Hepatic stellate cell (primary cell): ENCODE data around the gene FAM89B.
"Not testable (repeated sequence)": the region's sequence is repeated elsewhere in the genome, so short reads cannot be mapped to it uniquely, and the experiment has no call there.

Experiments
- DNase-seq: peaks from one replicate; pipeline ENCODE4 v3.0.0; 2011; ENCODE audit warnings: low spot score

FAM89B gene

GRCh38 chr11:65556470-65557279 is 15.7 kb upstream of the FAM89B start:
- no peak for DNase-seq

DNA sequence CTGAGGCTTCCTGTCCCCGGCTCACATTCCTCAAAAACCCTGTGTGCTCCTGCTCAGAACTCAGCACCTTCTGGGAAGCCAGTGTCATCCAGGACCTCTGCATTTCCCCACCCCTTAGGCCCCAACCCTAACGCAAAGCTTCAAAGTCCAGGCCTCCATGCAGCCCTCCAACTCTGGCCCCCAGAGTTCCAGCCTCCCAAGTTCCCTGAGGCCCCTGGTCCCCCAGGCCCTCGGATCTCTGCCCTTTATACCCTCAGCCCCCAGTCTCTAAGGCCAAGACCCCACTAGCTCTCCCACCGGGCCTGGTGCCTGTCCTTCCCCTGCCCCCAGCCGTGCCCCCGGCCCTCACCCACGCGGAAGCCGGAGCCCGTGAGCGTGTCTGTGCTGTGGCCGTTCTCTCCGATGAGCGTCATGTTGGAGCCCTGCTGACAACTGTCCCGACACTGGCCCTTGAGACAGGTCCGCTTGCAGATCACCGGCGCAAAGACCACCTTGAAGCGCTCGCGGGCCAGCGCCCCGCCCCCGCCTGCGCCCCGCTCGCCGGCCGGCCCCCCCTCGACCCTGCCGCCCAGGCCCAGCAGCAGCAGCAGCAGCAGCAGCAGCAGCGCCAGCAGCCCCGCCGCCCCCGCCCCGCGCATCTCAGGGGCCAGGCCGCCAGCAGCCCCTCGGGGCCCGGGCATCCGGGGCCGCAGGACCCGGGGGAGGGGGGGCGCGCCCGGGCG is 14.9 kb upstream of the FAM89B start:
- DNase-seq: no peak

DNA sequence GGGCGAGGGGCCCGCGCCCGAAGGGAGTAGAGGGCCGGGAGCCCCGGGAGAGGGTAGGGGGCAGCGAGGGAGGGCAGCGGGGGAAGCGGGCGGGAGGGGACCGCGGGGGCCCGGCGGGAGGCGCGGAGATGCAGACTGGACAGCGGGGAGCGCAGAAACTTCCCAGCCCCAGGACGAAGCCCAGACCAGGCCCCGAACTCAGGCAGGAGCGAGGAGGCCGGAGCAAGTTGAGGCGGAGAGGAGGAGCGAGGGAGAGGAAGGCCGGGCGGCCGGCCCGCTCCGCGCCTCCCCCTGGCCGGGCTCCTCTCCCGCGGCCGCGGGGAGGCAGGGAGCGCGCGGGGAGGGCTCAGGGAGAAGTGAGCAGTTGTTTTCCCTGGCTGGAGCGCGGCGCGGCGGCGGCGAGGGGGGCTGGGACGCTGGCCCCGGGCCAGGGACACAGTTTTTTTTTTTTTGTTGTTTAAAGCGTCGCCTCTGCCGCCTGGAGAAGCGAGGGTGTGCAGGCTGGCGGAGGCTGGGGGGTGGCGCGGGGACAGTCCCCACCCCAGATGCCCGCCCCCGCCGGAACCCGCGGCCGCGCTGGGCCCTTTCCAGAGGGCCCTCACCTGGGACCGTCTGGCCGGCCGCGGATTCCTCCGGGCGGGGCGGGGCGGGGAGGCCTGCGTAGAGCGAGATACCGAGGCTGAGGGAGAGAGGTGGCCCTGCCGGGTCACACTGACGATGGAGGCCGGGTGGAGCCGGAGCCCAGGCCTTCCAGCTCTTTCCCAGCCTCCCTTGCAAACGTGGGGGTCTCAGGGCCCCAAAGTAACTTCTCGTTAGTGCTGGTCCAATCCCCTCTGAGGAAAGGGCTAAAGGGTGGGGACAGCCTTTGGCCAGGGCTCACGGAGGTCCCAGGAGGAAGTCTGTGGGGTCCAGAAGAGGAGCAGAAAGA is 14.1 kb upstream of the FAM89B start, which contains the start of gene LTBP3:
TSS of gene LTBP3 (minus strand) at position 358 of the 928 bp plus-strand sequence. CDS start 400 bp downstream, outside the sequence.
- DNase-seq: peak; percentile 93

GRCh38 chr11:65558930-65559509 is 13.3 kb upstream of the FAM89B start:
- no peak for DNase-seq

GRCh38 chr11:65559535-65559934 is 12.8 kb upstream of the FAM89B start:
- DNase-seq: no peak

DNA sequence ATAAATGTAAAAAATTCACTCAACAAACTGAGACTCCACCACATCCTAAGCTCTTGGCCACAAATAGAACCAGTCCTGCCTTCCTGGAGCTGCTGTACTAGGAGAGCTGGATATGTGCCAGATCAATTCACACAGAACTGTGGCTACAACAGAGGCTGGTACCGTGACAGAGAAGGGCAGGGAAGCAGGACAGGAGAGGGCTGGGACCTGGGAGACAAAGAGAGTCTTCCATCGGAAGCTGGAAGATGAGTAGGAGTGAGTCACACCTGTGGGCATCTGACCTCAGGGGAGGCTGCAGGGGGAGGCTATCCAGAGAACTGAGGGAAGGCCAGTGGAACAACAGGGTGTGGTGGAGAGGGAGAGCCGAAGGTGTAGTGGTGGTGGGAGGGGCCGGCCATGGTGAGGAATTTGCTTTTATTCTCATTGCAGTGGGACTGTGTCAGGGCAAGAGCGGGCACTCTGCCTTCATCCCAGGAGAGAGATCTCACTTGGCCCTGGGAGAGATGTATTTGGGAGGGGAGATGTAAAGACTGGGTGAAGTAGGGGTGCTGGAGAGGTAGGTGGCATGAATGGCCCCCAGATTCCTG is 12.3 kb upstream of the FAM89B start:
- peak; percentile 53 for DNase-seq

- peak; percentile 71 for DNase-seq
These were observed 11.6 kb upstream of the FAM89B start for GRCh38 chr11:65560555-65561418.

- DNase-seq: no peak
These were observed 10.3 kb upstream of the FAM89B start for GRCh38 chr11:65562020-65562419.

- DNase-seq: no peak
These were observed 9.6 kb upstream of the FAM89B start for GRCh38 chr11:65562788-65563187.

DNA sequence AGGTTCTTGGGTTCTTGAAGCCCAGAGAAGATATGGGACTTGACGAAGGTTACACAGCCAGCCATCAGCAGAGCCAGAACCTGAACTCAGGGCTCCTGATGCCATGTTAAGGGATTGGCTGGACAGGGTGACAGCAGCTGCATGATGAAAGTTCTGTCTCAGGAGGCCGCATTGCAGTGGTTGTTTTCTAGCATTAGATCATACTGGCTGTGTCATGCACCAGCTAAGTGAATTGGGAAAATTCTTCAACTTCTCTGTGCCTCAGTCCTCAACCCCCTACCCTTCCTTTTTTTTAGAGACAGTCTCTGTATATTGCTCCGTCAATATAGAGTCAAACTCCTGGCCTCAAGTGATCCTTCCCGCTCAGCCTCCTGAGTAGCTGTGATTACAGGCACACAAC is 8.7 kb upstream of the FAM89B start:
- no peak for DNase-seq

- DNase-seq: not testable (repeated sequence)
These were observed 7.3 kb upstream of the FAM89B start for GRCh38 chr11:65564879-65565559.

DNA sequence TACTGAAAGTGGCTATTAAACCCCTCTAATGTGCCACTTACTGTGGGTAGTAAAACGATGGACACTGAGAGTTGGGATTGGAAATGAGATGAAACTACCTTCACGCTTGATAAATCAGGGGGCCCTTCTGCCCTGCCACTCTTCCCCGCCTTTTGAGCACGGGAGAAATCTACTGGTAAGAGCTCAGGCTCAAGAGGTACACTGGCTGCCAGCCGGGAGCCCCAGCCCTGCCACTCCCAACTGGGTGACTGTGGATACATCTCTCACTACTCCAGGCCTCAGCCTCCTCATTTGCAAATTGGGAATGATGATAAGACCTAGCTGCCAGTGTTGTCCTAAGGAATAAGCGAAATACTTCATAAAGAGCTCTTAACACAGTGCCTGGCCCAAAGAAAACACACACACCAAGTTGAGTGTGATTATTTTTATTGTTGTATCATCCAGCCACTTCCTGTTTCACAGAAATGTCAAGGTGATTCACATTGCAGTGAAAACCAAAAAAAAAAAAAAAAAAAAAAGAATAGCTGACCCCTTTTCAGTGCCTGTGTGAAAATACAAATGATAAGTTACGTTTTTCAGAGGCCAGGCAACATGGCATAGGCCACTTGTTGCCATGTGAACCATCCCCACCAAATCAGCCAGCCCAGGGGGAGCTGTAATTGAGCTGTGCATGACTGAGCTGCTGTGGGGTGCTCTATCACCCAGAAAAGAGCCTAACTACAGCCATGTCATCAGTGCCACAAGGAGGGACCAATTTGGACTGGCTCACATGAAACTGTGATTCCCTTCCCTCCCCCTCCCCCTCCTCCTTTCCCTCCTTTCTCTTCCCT is 6.5 kb upstream of the FAM89B start:
- no peak for DNase-seq

GRCh38 chr11:65569164-65569972 is 3.0 kb upstream of the FAM89B start:
- DNase-seq: peak; percentile 60

- DNase-seq: peak; percentile 98
These were observed 2.1 kb upstream of the FAM89B start, which contains the start of gene ZNRD2 for GRCh38 chr11:65569973-65570918. Gene ZNRD2, plus strand, starts transcription at chr11:65570477. Its CDS starts 15 bp downstream, at chr11:65570492.

- no peak for DNase-seq
These were observed 918 bp upstream of the FAM89B start for GRCh38 chr11:65571420-65571819.

DNA sequence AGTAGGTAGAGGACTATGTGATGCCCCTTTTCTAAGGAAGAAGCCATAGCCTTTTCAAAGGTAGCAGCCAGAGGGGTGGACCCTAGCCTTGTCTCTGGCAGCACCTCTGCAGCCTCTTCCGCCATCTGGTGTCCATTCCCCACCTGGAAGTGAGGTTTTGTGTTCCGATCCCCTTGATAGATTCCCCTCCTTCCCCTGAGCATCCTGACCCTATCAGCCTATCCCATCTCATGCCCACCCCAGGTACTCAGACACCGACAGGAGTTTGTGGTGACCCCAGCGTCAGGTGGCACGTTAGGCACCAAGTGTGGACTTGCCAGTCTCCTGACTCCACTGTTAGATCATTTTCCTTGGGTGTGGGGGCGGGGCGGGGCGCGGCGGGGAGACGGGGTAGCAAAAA is 398 bp upstream of the FAM89B start:
- no peak for DNase-seq
